HEK293 (cell line): ENCODE measurements around the gene MRPL14.
A peak's percentile ranks its signal among the peaks of the same experiment; 100 is the strongest.

Experiments
- CTCF ChIA-PET: fragments of 350-600 bp; formaldehyde crosslinking; extraction: SDS; loops from one replicate; lab custom pipeline; 2021; ENCODE audit warnings: antibody characterized with exemption; lab: Yijun Ruan, JAX
- POLR2A ChIA-PET: fragments of 300-600 bp; formaldehyde crosslinking; extraction: SDS; loops from one replicate; lab custom pipeline; 2020; ENCODE audit warnings: antibody characterized with exemption, inconsistent platforms; lab: Yijun Ruan, JAX
- H3K27ac ChIP-seq: fragments of 200-500 bp; sonication (Bioruptor generic); 2 replicates; pipeline ENCODE4 v1.5.1; 2014; ENCODE audit warnings: low read depth, low read length, control low read depth, inconsistent platforms; ENCODE audit errors: extremely low read depth
- H3K36me3 ChIP-seq, 2 experiments: fragments of 200-500 bp in 1 of 2; sonication (Bioruptor generic) in 1 of 2; 1 replicate in 1 of 2; 2 replicates in 1 of 2; pipeline ENCODE4 v1.5.1; 2014 to 2017; ENCODE audit warnings: inconsistent platforms in 2 of 2, low read length in 2 of 2; ENCODE audit not compliant: control insufficient read depth in 2 of 2, insufficient read depth in 1 of 2
- H3K4me1 ChIP-seq: fragments of 200-500 bp; sonication (Bioruptor generic); 2 replicates; pipeline ENCODE4 v1.5.1; 2014; ENCODE audit warnings: mild to moderate bottlenecking, low read length, inconsistent platforms; ENCODE audit not compliant: control insufficient read depth, insufficient read depth
- H3K4me3 ChIP-seq: 2 replicates; pipeline ENCODE4 v1.5.1; 2011; ENCODE audit warnings: low read depth, mild to moderate bottlenecking, control low read depth, low read length, moderate library complexity
- H3K9me3 ChIP-seq: fragments of 200-500 bp; sonication (Bioruptor generic); 2 replicates; pipeline ENCODE4 v1.5.1; 2014; ENCODE audit warnings: low read depth, low read length, inconsistent platforms; ENCODE audit not compliant: control insufficient read depth, insufficient read depth
- GLI2 ChIP-seq: fragments of 450-650 bp; formaldehyde crosslinking; IDR thresholded peaks from 2 replicates; pipeline ENCODE4; 2017; ENCODE audit warnings: missing biosample characterization, missing genetic modification characterization, low read depth, borderline replicate concordance
- HOXA7 ChIP-seq: sonication (generic); formaldehyde crosslinking; IDR thresholded peaks from 2 replicates; pipeline ENCODE4 v1.8.1; 2022; ENCODE audit warnings: missing genetic modification reagents, borderline replicate concordance
- MEIS1 ChIP-seq: sonication (generic); formaldehyde crosslinking; IDR thresholded peaks from 2 replicates; pipeline ENCODE4 v1.8.1; 2022; ENCODE audit warnings: missing genetic modification reagents, mild to moderate bottlenecking, borderline replicate concordance
- SCRT2 ChIP-seq: fragments of 450-650 bp; formaldehyde crosslinking; IDR thresholded peaks from 2 replicates; pipeline ENCODE4 v1.5.1; 2016; ENCODE audit warnings: missing biosample characterization, missing genetic modification characterization
- ZEB2 ChIP-seq: fragments of 450-650 bp; formaldehyde crosslinking; IDR thresholded peaks from 2 replicates; pipeline ENCODE4 v1.5.1; 2016; ENCODE audit warnings: missing biosample characterization, missing genetic modification characterization
- ZNF112 ChIP-seq: fragments of 450-650 bp; formaldehyde crosslinking; IDR thresholded peaks from 2 replicates; pipeline ENCODE4 v1.5.0; 2017; ENCODE audit warnings: missing biosample characterization, missing genetic modification characterization
- ZNF2 ChIP-seq: fragments of 450-650 bp; formaldehyde crosslinking; IDR thresholded peaks from 2 replicates; pipeline ENCODE4 v1.5.1; 2016; ENCODE audit warnings: missing biosample characterization, missing genetic modification characterization
- ZNF391 ChIP-seq: fragments of 450-650 bp; formaldehyde crosslinking; IDR thresholded peaks from 2 replicates; pipeline ENCODE4 v1.5.1; 2016; ENCODE audit warnings: low read depth, missing biosample characterization, missing genetic modification characterization, borderline replicate concordance
- ZNF514 ChIP-seq: fragments of 450-650 bp; formaldehyde crosslinking; IDR thresholded peaks from 2 replicates; pipeline ENCODE4 v1.5.1; 2016; ENCODE audit warnings: missing biosample characterization, missing genetic modification characterization
- ZNF548 ChIP-seq: fragments of 450-650 bp; formaldehyde crosslinking; IDR thresholded peaks from 2 replicates; pipeline ENCODE4 v1.5.1; 2016; ENCODE audit warnings: missing biosample characterization, missing genetic modification characterization
- ZNF561 ChIP-seq: fragments of 450-650 bp; IDR thresholded peaks from 2 replicates; pipeline ENCODE4 v1.5.1; 2018; ENCODE audit warnings: missing biosample characterization, missing genetic modification characterization, borderline replicate concordance
- ZNF623 ChIP-seq: fragments of 450-650 bp; formaldehyde crosslinking; IDR thresholded peaks from 2 replicates; pipeline ENCODE4 v1.5.1; 2016; ENCODE audit warnings: missing biosample characterization, missing genetic modification characterization
- ZNF664 ChIP-seq: fragments of 450-650 bp; formaldehyde crosslinking; IDR thresholded peaks from 2 replicates; pipeline ENCODE4 v1.5.1; 2016; ENCODE audit warnings: missing biosample characterization, missing genetic modification characterization
- ZNF776 ChIP-seq: fragments of 450-650 bp; formaldehyde crosslinking; IDR thresholded peaks from 2 replicates; pipeline ENCODE4 v1.5.0; 2017; ENCODE audit warnings: missing biosample characterization, missing genetic modification characterization, borderline replicate concordance
- TF ChIP-seq, protein P1 (sequence below): fragments of 450-650 bp; formaldehyde crosslinking; IDR thresholded peaks from 2 replicates; pipeline ENCODE4 v1.5.1; 2016; ENCODE audit warnings: missing biosample characterization, missing genetic modification characterization
- TF ChIP-seq, protein P2 (sequence below): fragments of 450-650 bp; formaldehyde crosslinking; IDR thresholded peaks from 2 replicates; pipeline ENCODE4 v1.5.1; 2017; ENCODE audit warnings: missing biosample characterization, missing genetic modification characterization
- TF ChIP-seq, protein P3 (sequence below): fragments of 450-650 bp; formaldehyde crosslinking; IDR thresholded peaks from 2 replicates; pipeline ENCODE4 v1.5.1; 2016; ENCODE audit warnings: missing biosample characterization, missing genetic modification characterization
- TF ChIP-seq, protein P4 (sequence below): fragments of 450-650 bp; formaldehyde crosslinking; IDR thresholded peaks from 2 replicates; pipeline ENCODE4 v1.5.1; 2016; ENCODE audit warnings: missing biosample characterization, missing genetic modification characterization

Gene MRPL14

DNA sequence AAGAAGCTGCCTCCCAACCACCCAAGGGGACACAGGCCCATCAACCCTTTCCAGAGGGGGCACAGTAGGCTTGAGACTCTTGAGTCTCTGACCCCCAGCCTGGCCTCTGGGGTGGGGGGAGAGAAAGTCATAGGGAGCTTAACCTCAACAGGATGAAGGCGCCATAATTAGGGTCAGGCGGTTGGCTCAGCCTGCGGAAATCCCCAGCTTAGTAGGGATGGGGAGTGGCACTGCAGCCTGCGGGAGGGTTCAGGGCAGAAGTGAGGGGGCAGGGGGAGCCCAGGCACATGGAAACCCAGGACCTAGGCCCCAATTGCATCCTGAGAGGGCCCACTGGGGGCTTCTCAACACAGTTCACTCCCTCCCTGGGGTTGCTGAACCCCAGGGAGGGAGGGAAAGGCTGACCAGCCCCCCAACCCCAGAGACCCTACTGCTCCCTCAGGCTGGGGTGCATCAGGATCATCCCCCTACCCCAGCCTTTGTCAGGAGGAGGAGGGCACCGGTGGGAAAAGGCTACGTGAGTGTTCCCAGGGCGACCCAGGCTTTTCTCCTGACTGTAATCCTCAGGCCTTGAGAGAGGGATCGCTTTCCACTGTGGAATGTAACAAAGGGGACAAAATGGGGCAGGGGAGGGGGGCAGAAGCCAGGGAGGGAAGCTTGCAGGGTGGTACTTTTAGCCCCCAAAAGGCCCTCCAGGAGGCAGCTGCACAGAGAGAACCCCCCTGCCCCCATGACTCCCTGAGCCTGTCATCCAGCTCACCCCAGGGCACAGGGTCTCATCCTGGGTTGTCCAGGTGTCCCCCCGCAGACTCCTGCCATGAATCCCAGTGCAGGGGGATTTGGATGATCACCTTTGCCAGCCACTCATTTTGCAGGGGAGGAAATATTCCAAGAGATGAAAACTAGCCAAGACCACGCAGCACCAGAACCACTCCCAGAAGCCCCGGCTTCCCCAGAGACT is 46.4 kb downstream of the MRPL14 start:
- Histone ChIP-seq H3K36me3 (no peaks in the 10 kb centered on the region), H3K4me3 (no peak overlapping the region), H3K27ac (no peak overlapping the region), H3K4me1 (no peaks in the 10 kb centered on the region), H3K9me3 (no peaks in the 10 kb centered on the region)
- ChIA-PET CTCF (interaction anchor here (0.6 to 10.9 kb wide), 10 partner anchors 10 to 911 kb away, joined by 3 to 189 read pairs (median 7); partner anchors contain the start of gene VEGFA), POLR2A (interaction anchor here (0.5 to 1.7 kb wide), 3 partner anchors 310 to 604 kb away, joined by 3 to 4 read pairs (median 3); partner anchors contain the start of genes MAD2L1BP, TJAP1 and VEGFA)
- TF ChIP-seq, protein P1, sequence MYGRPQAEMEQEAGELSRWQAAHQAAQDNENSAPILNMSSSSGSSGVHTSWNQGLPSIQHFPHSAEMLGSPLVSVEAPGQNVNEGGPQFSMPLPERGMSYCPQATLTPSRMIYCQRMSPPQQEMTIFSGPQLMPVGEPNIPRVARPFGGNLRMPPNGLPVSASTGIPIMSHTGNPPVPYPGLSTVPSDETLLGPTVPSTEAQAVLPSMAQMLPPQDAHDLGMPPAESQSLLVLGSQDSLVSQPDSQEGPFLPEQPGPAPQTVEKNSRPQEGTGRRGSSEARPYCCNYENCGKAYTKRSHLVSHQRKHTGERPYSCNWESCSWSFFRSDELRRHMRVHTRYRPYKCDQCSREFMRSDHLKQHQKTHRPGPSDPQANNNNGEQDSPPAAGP (tag by site-specific recombination): no peak
- TF ChIP-seq ZNF391 (tag by site-specific recombination) (no peak), MEIS1 (CRISPR knock-in tag) (no peak)
- TF ChIP-seq, protein P2, sequence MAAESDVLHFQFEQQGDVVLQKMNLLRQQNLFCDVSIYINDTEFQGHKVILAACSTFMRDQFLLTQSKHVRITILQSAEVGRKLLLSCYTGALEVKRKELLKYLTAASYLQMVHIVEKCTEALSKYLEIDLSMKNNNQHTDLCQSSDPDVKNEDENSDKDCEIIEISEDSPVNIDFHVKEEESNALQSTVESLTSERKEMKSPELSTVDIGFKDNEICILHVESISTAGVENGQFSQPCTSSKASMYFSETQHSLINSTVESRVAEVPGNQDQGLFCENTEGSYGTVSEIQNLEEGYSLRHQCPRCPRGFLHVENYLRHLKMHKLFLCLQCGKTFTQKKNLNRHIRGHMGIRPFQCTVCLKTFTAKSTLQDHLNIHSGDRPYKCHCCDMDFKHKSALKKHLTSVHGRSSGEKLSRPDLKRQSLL (tag by site-specific recombination): no peak
- TF ChIP-seq, protein P3, sequence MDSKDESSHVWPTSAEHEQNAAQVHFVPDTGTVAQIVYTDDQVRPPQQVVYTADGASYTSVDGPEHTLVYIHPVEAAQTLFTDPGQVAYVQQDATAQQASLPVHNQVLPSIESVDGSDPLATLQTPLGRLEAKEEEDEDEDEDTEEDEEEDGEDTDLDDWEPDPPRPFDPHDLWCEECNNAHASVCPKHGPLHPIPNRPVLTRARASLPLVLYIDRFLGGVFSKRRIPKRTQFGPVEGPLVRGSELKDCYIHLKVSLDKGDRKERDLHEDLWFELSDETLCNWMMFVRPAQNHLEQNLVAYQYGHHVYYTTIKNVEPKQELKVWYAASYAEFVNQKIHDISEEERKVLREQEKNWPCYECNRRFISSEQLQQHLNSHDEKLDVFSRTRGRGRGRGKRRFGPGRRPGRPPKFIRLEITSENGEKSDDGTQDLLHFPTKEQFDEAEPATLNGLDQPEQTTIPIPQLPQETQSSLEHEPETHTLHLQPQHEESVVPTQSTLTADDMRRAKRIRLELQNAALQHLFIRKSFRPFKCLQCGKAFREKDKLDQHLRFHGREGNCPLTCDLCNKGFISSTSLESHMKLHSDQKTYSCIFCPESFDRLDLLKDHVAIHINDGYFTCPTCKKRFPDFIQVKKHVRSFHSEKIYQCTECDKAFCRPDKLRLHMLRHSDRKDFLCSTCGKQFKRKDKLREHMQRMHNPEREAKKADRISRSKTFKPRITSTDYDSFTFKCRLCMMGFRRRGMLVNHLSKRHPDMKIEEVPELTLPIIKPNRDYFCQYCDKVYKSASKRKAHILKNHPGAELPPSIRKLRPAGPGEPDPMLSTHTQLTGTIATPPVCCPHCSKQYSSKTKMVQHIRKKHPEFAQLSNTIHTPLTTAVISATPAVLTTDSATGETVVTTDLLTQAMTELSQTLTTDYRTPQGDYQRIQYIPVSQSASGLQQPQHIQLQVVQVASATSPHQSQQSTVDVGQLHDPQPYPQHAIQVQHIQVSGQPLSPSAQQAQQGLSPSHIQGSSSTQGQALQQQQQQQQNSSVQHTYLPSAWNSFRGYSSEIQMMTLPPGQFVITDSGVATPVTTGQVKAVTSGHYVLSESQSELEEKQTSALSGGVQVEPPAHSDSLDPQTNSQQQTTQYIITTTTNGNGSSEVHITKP (tag by site-specific recombination): 0 out of 2 replicates have a peak, but pooled peaks have one; percentile 16

DNA sequence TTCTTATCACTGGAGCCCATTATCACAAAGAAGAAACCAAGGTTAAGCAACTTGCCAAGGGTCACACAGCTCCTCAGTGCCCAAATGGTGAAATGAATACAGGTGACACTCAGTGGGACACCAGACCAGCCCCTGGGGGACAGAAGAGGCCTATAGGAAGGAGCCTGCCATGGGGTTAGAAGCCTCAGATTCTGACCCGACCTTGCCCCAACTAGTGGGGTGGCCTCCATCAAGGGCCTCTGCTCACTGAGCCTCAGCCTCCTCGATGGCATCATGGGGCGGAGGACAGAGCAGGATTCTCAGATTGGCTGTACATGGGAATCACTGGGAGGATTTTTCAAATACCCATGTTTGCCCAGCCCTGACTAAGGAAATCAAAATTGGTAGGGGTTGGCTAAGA is 47.6 kb downstream of the MRPL14 start:
- Histone ChIP-seq H3K4me1 (no peaks in the 10 kb centered on the region), H3K9me3 (no peaks in the 10 kb centered on the region), H3K27ac (no peak overlapping the region), H3K36me3 (no peaks in the 10 kb centered on the region), H3K4me3 (no peak overlapping the region)
- TF ChIP-seq ZNF623 (tag by site-specific recombination) (no peak), ZNF664 (tag by site-specific recombination) (no peak), ZNF514 (tag by site-specific recombination) (no peak), GLI2 (tag by site-specific recombination) (no peak), ZNF112 (tag by site-specific recombination) (no peak)
- CTCF ChIA-PET: interaction anchor here (0.6 to 10.9 kb wide), 41 partner anchors 9 to 910 kb away, joined by 3 to 189 read pairs (median 5); partner anchors contain the start of gene VEGFA
- POLR2A ChIA-PET: interaction anchor here (0.5 to 1.7 kb wide), 4 partner anchors 49 to 464 kb away, joined by 3 to 27 read pairs (median 3); partner anchors contain the start of genes MAD2L1BP and VEGFA

DNA sequence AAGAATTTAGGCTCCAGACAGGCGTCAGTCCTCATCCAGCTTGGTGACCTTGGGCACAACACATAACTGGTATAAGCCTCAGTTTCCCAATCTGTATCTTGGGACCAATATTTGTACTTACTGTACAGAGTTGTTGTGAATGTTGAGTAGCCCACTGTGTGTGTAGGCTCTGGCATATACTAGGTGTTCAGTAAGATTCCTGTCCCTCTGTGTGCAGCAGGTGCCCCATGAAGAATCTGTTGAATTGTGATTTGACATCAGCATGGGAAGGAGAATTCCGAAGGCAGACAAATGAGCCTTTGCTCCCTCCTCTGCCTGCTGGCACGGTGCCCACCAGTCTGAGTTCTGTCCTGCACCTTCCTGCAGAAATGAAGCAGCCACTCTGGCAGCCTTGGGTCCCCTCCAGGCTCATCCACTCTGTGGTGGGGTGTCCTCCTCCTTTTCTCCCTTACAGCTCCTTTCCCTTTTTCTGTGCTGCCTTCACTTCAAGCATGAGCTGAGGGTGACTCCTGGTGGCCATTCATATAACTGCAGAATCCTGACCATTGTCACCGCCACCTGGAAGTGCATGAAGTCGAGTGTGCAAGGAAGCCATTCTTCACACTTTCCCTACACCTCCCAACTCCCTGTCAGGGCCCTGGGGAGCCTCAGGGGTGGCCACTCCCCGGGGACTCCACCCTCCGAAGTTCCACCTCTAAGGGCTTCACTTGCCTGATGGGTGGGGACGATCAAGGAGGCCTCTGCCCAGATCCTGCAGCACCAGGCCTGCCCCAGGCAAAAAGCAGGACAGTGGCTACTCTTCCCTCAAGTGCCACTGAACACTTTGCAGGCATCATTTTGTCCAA is 48.2 kb downstream of the MRPL14 start:
- CTCF ChIA-PET: interaction anchor here (0.5 to 10.9 kb wide), 76 partner anchors 8 to 1175 kb away, joined by 3 to 189 read pairs (median 4); partner anchors contain the start of gene VEGFA
- H3K9me3 ChIP-seq: no peaks in the 10 kb centered on the region
- no peaks in the 10 kb centered on the region for H3K36me3 ChIP-seq
- H3K4me3 ChIP-seq: no peak overlapping the region
- POLR2A ChIA-PET: interaction anchor here (0.5 to 1.4 kb wide), 5 partner anchors 50 to 555 kb away, joined by 3 to 27 read pairs (median 3); partner anchors contain the start of gene VEGFA
- no peaks in the 10 kb centered on the region for H3K4me1 ChIP-seq
- H3K27ac ChIP-seq: no peak overlapping the region
- TF ChIP-seq SCRT2 (tag by site-specific recombination): peak; percentile 86
- 0 out of 2 replicates have a peak, but pooled peaks have one; percentile 29 for TF ChIP-seq ZNF561
- 0 out of 2 replicates have a peak, but pooled peaks have one; percentile 22 for TF ChIP-seq ZNF2 (tag by site-specific recombination)
- no peak for TF ChIP-seq HOXA7 (CRISPR knock-in tag)
- TF ChIP-seq, protein P4, sequence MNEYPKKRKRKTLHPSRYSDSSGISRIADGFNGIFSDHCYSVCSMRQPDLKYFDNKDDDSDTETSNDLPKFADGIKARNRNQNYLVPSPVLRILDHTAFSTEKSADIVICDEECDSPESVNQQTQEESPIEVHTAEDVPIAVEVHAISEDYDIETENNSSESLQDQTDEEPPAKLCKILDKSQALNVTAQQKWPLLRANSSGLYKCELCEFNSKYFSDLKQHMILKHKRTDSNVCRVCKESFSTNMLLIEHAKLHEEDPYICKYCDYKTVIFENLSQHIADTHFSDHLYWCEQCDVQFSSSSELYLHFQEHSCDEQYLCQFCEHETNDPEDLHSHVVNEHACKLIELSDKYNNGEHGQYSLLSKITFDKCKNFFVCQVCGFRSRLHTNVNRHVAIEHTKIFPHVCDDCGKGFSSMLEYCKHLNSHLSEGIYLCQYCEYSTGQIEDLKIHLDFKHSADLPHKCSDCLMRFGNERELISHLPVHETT (tag by site-specific recombination): no peak
- TF ChIP-seq ZEB2 (tag by site-specific recombination): no peak; the same call in 1 of the 2 replicates
- no peak for TF ChIP-seq ZNF548 (tag by site-specific recombination)
- no peak for TF ChIP-seq ZNF776 (tag by site-specific recombination)
